Gastrocnemius medialis (tissue), 4 donors: ENCODE measurements around the gene OR10Z1. TPM values are rescaled to one million over a fixed set of nuclear protein-coding genes. Genes with fewer than 3 reads are reported as not detected.

Source experiments
- ATAC-seq, 2 donors: fragments of 150-250 bp; one replicate each; pipeline ENCODE4 v1.9.1; 2016
- DNase-seq, 2 donors: peaks; one replicate each; pipeline ENCODE4 v3.0.0-alpha.2; 2019
- H3K27ac ChIP-seq, 4 donors: fragments of 200-600 bp; sonication (generic); 1 replicate in 1 of 4; 2 replicates in 3 of 4; pipeline ENCODE4 v1.5.1; 2016 to 2018; ENCODE audit warnings: mild to moderate bottlenecking in 2 of 4, moderate library complexity in 1 of 4
- H3K27me3 ChIP-seq, 3 donors: fragments of 200-600 bp; sonication (generic) in 2 of 3; 1 replicate in 1 of 3; 2 replicates in 2 of 3; pipeline versions ENCODE4 v1.5.1 to v1.6.0; 2016 to 2019; ENCODE audit warnings: mild to moderate bottlenecking in 1 of 3, moderate library complexity in 1 of 3
- H3K36me3 ChIP-seq, 2 donors: fragments of 200-600 bp; sonication (generic) in 1 of 2; one replicate each; pipeline ENCODE4 v1.5.1; 2017 to 2018
- H3K4me1 ChIP-seq, 2 donors: fragments of 200-600 bp; sonication (generic) in 1 of 2; one replicate each; pipeline ENCODE4 v1.5.1; 2016 to 2017; ENCODE audit warnings: mild to moderate bottlenecking in 2 of 2
- H3K4me3 ChIP-seq, 4 donors: fragments of 200-600 bp; sonication (generic) in 3 of 4; 1 replicate in 1 of 4; 2 replicates in 3 of 4; pipeline ENCODE4 v1.5.1; 2016 to 2019; ENCODE audit warnings: mild to moderate bottlenecking in 2 of 4
- H3K9me3 ChIP-seq, 3 donors: fragments of 200-600 bp; sonication (generic) in 2 of 3; 1 replicate in 1 of 3; 2 replicates in 2 of 3; pipeline ENCODE4 v1.5.1; 2016 to 2019
- CTCF ChIP-seq, 5 experiments: fragments of 450-650 bp in 3 of 5; fragments of 200-600 bp in 2 of 5; sonication (generic) in 2 of 5; IDR thresholded peaks in 4 of 5; conservative IDR thresholded peaks in 1 of 5; 1 replicate in 4 of 5; 2 replicates in 1 of 5; pipeline ENCODE4 v1.5.1; 2016 to 2019; ENCODE audit warnings: antibody characterized with exemption in 5 of 5, mild to moderate bottlenecking in 3 of 5, moderate library complexity in 3 of 5
- POLR2A ChIP-seq, 2 donors: fragments of 450-650 bp; IDR thresholded peaks; one replicate each; pipeline ENCODE4 v1.6.1; 2017; ENCODE audit warnings: antibody characterized with exemption in 2 of 2, mild to moderate bottlenecking in 2 of 2, moderate library complexity in 2 of 2
- in situ Hi-C, 4 donors: fragments of 200-750 bp; cut with MboI; loops; one replicate each; pipeline versions ENCODE4 v1.15.0 to v1.8.0; 2017; ENCODE audit warnings: low sequenced_read_pairs in 4 of 4
- intact Hi-C: fragments of 100-400 bp; cut with DNase I; formaldehyde crosslinking; loops from one replicate; pipeline ENCODE4 v1.15.1; 2023; ENCODE audit warnings: low total_unique reads
- total RNA-seq, 4 donors: library from RNA; depleted of rRNA; stranded (reverse); fragments of >200 nt; gene quantifications; one replicate each; pipeline versions ENCODE4 v1.1.0 to v1.2.3, GENCODE V29; 2016

The OR10Z1 gene
- total RNA-seq, 4 donors from 2014 or later, result not detected

DNA sequence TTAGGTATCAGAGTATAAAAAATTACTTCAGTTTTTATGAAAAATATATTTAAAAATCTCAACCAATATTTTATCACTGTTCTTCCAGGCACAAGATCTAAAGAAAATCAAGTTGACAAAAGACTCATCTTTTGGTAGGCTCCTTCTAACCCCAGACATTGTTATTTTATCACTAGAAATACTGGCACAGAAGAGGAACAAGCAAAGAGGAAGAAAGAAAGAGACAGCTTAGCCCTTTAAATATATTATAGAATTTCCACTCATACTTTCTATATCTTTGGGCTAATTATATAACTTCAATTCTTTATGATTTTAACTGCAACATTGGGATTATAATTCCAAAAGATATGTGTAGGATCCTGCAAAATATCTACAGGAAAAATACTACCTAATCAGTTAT, 49.0 kb downstream of the OR10Z1 start:
- no peaks in the 10 kb centered on the region for H3K36me3 ChIP-seq
- H3K4me3 ChIP-seq, result no peak overlapping the region
- DNase-seq, result no peak
- no peaks in the 10 kb centered on the region for H3K9me3 ChIP-seq
- in situ Hi-C loops (no loop called here), intact Hi-C loops (no loop called here)
- TF ChIP-seq CTCF (IDR thresholded peaks at IDR 0.05 in 4 of 5, conservative IDR thresholded peaks at IDR 0.05 in 1 of 5) (no peak), POLR2A (IDR thresholded peaks at IDR 0.05) (no peak)
- no peaks in the 10 kb centered on the region for H3K27me3 ChIP-seq
- no peak overlapping the region for H3K27ac ChIP-seq
- no peaks in the 10 kb centered on the region for H3K4me1 ChIP-seq
- ATAC-seq, result no peak

DNA sequence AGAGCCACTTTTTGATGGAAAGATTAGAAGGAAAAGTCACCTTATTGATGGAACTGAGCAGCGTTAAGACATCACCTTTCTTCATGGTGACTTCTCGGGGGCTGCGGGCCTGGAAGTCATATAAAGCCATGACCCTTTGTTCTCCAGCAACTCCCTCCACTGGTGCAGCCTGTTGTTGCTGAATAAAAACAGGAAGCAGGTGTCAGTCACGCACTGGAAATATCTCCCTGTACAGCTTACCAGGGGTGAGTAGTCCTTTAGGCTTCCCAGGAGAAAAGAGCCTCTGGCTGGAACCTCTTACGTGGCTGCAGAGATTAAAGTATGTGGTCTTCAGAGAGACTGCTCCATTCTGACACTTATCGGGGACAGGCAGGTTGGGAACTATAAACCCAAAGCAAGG, 49.5 kb downstream of the OR10Z1 start:
- in situ Hi-C loops, result no loop called here
- no peak for TF ChIP-seq CTCF (IDR thresholded peaks at IDR 0.05 in 4 of 5, conservative IDR thresholded peaks at IDR 0.05 in 1 of 5)
- no peak for TF ChIP-seq POLR2A (IDR thresholded peaks at IDR 0.05)

More for the DNA sequence above, 49.5 kb downstream of the OR10Z1 start:
- H3K27me3 ChIP-seq, result no peaks in the 10 kb centered on the region
- no peaks in the 10 kb centered on the region for H3K36me3 ChIP-seq
- H3K4me3 ChIP-seq, result no peak overlapping the region
- DNase-seq, result no peak
- H3K4me1 ChIP-seq, result no peaks in the 10 kb centered on the region
- H3K9me3 ChIP-seq, result no peaks in the 10 kb centered on the region
- ATAC-seq, result no peak
- intact Hi-C loops, result no loop called here
- H3K27ac ChIP-seq, result no peak overlapping the region

Other genes with a start within 250 kb of the OR10Z1 start
- gene OR10T2, start 205.8 kb upstream of the OR10Z1 start, total RNA-seq, result not detected
- not detected for gene OR10K2, start 179.0 kb upstream of the OR10Z1 start, total RNA-seq
- gene OR10K1, start 143.4 kb upstream of the OR10Z1 start, total RNA-seq, result not detected
- gene OR10R2, start 133.0 kb upstream of the OR10Z1 start, total RNA-seq, result not detected
- not detected for gene OR6Y1, start 50.9 kb upstream of the OR10Z1 start, total RNA-seq
- not detected for gene OR6P1, start 34.7 kb upstream of the OR10Z1 start, total RNA-seq
- gene OR10X1, start 25.4 kb upstream of the OR10Z1 start, total RNA-seq, result not detected
- gene SPTA1, start 81.4 kb downstream of the OR10Z1 start, total RNA-seq, result under 1 TPM in 2 of 4 donors, not detected in 2; 0.02 to 0.03 TPM
- not detected for gene OR6K2, start 95.4 kb downstream of the OR10Z1 start, total RNA-seq
- gene OR6K3, start 115.5 kb downstream of the OR10Z1 start, total RNA-seq, result not detected
- not detected for gene OR6K6, start 149.5 kb downstream of the OR10Z1 start, total RNA-seq
- gene OR6N1, start 166.9 kb downstream of the OR10Z1 start, total RNA-seq, result not detected
- not detected for gene OR6N2, start 175.9 kb downstream of the OR10Z1 start, total RNA-seq
- gene MNDA, start 226.1 kb downstream of the OR10Z1 start, total RNA-seq, result 1 to 10 TPM; 1.0 to 2.7 (median 2.4) TPM